Measurements from ENCODE around the gene ZBTB7C.

- TF ChIP-seq CTCF (conservative IDR thresholded peaks at IDR 0.05) (no peak), ZFX (IDR thresholded peaks at IDR 0.05) (no peak)
Measured at GRCh38 chr18:48354746-48355260, 54.4 kb downstream of the ZBTB7C start.
